HepG2 (cell line): Measurements from ENCODE around the gene GDPGP1. TPM values are rescaled to one million over a fixed set of nuclear protein-coding genes. Genes with fewer than 3 reads are reported as not detected.
A peak's percentile ranks its signal among the peaks of the same experiment; 100 is the strongest.

Source experiments
- ATAC-seq: fragments of 200-7000 bp; cut with Tn5 transposase; 3 replicates; pipeline ENCODE4 v1.9.1; 2020; ENCODE audit warnings: mild to moderate bottlenecking, moderate library complexity
- BruUV-seq: library from RNA; stranded (reverse); fragments of 400-500 nt; replicated peaks from 2 replicates; lab custom pipeline; 2021; lab: Mats Ljungman, UMichigan
- CTCF ChIA-PET: fragments of 300-600 bp; formaldehyde crosslinking; extraction: SDS; loops from one replicate; lab custom pipeline; 2021; ENCODE audit warnings: low total read pairs, inconsistent platforms, low intra/inter-chr PET ratio; lab: Yijun Ruan, JAX
- POLR2A ChIA-PET: fragments of 350-600 bp; sonication (Branson Sonifier 250); formaldehyde crosslinking; loops from one replicate; lab custom pipeline; 2020; ENCODE audit warnings: antibody characterized with exemption, inconsistent platforms; lab: Yijun Ruan, JAX
- DNase-seq: peaks from one replicate; pipeline ENCODE4 v3.0.0-alpha.2; 2015; ENCODE audit warnings: low spot score
- FAIRE-seq: peaks from 3 replicates; lab custom pipeline; 2011; peaks lifted over from hg19 to GRCh38; lab: Jason Lieb, UNC
- H2AFZ ChIP-seq: one replicate; pipeline ENCODE4 v1.6.1; 2011; ENCODE audit warnings: low read length, inconsistent platforms
- H3K27ac ChIP-seq: fragments of 300-600 bp; 3 replicates; pipeline ENCODE4 v1.8.0; 2011; ENCODE audit warnings: mixed run types, mild to moderate bottlenecking, mixed read lengths, low read length, inconsistent platforms; ENCODE audit not compliant: insufficient read depth; ENCODE audit errors: extremely low read length
- H3K27me3 ChIP-seq, 2 experiments: fragments of 200-600 bp in 1 of 2; 2 replicates in 1 of 2; 3 replicates in 1 of 2; pipeline versions ENCODE4 v1.6.0 to v1.8.0; 2011; ENCODE audit warnings: low read length in 2 of 2, mild to moderate bottlenecking in 2 of 2, moderate library complexity in 2 of 2, inconsistent platforms in 1 of 2; ENCODE audit not compliant: insufficient read depth in 2 of 2, control insufficient read depth in 1 of 2
- H3K36me3 ChIP-seq, 2 experiments: fragments of 200-600 bp in 1 of 2; replicated peaks in 1 of 2; 2 replicates in 1 of 2; 3 replicates in 1 of 2; pipeline versions ENCODE4 v1.5.1 to v1.8.0; 2011; ENCODE audit warnings: low read length in 2 of 2, inconsistent platforms in 1 of 2; ENCODE audit not compliant: insufficient read depth in 2 of 2, control insufficient read depth in 1 of 2
- H3K4me1 ChIP-seq: 2 replicates; pipeline ENCODE4 v1.5.1; 2012; ENCODE audit warnings: low read length, inconsistent platforms; ENCODE audit not compliant: insufficient read depth
- H3K4me2 ChIP-seq: 2 replicates; pipeline ENCODE4 v1.6.0; 2011; ENCODE audit warnings: low read depth, low read length, inconsistent platforms
- H3K4me3 ChIP-seq, 3 experiments: fragments of 200-600 bp in 1 of 3; sonication (generic), shearing (Covaris generic) in 1 of 3; replicated peaks in 1 of 3; 2 replicates each; pipeline ENCODE4 v1.5.1; 2011 to 2016; ENCODE audit warnings: low read length in 3 of 3, inconsistent platforms in 2 of 3, low read depth in 2 of 3, mild to moderate bottlenecking in 2 of 3, control low read depth in 1 of 3, mixed read lengths in 1 of 3; ENCODE audit not compliant: insufficient read depth in 1 of 3
- H3K79me2 ChIP-seq: one replicate; pipeline ENCODE4 v1.6.1; 2011; ENCODE audit warnings: low read length, inconsistent platforms; ENCODE audit not compliant: insufficient read depth
- H3K9ac ChIP-seq: 2 replicates; pipeline ENCODE4 v1.6.0; 2011; ENCODE audit warnings: mild to moderate bottlenecking, low read depth, low read length, inconsistent platforms; ENCODE audit not compliant: insufficient read depth
- H3K9me3 ChIP-seq: 2 replicates; pipeline ENCODE4 v1.5.1; 2012; ENCODE audit warnings: mild to moderate bottlenecking, low read length
- H4K20me1 ChIP-seq: 2 replicates; pipeline ENCODE4 v1.6.0; 2011; ENCODE audit warnings: inconsistent platforms, mild to moderate bottlenecking, low read length, moderate library complexity; ENCODE audit not compliant: insufficient read depth
- DBP ChIP-seq: sonication (generic); formaldehyde crosslinking; IDR thresholded peaks from 2 replicates; pipeline ENCODE4 v1.4.0; 2020; ENCODE audit warnings: missing genetic modification reagents; ENCODE audit errors: not compliant biosample characterization
- GATAD2A ChIP-seq: IDR thresholded peaks from 2 replicates; pipeline ENCODE4 v1.6.1; 2016
- HDAC1 ChIP-seq: sonication (generic); formaldehyde crosslinking; IDR thresholded peaks from 2 replicates; pipeline ENCODE4 v1.5.1; 2020; ENCODE audit warnings: mild to moderate bottlenecking, missing genetic modification reagents
- IRX3 ChIP-seq: sonication (generic); formaldehyde crosslinking; IDR thresholded peaks from 2 replicates; pipeline ENCODE4 v1.8.1; 2023; ENCODE audit warnings: mild to moderate bottlenecking, low read depth, missing genetic modification reagents, borderline replicate concordance
- MATR3 ChIP-seq: sonication (generic); formaldehyde crosslinking; IDR thresholded peaks from 2 replicates; pipeline ENCODE4 v1.4.0; 2020; ENCODE audit warnings: missing genetic modification reagents
- SIN3A ChIP-seq: IDR thresholded peaks from 2 replicates; pipeline ENCODE4 v1.6.1; 2011; ENCODE audit warnings: low read depth, mild to moderate bottlenecking, control low read depth, low read length, borderline replicate concordance
- SOX5 ChIP-seq: IDR thresholded peaks from 2 replicates; pipeline ENCODE4 v1.6.1; 2016; ENCODE audit warnings: borderline replicate concordance
- TCF12 ChIP-seq, 2 experiments: fragments of 450-650 bp in 1 of 2; sonication (generic) in 1 of 2; formaldehyde crosslinking in 1 of 2; IDR thresholded peaks; 2 replicates each; pipeline versions ENCODE4 v1.6.1 to v1.8.0; 2017 to 2022; ENCODE audit warnings: antibody characterized with exemption in 1 of 2, mild to moderate bottlenecking in 1 of 2, missing genetic modification reagents in 1 of 2, moderate library complexity in 1 of 2
- TFDP1 ChIP-seq: IDR thresholded peaks from 2 replicates; pipeline ENCODE4 v1.6.1; 2016; ENCODE audit warnings: missing compliant biosample characterization, missing genetic modification reagents, borderline replicate concordance
- ZFP62 ChIP-seq: sonication (generic); formaldehyde crosslinking; IDR thresholded peaks from 2 replicates; pipeline ENCODE4 v1.4.0; 2020; ENCODE audit warnings: missing genetic modification reagents
- ZNF460 ChIP-seq: sonication (generic); formaldehyde crosslinking; IDR thresholded peaks from 2 replicates; pipeline ENCODE4 v1.5.1; 2020; ENCODE audit warnings: missing genetic modification reagents, mild to moderate bottlenecking, borderline replicate concordance
- ZNF644 ChIP-seq: IDR thresholded peaks from 2 replicates; pipeline ENCODE4 v1.6.1; 2016; ENCODE audit warnings: low read depth
- WGBS: methylation state at CpG from one replicate; pipeline ENCODE4 v1.1.6; 2017; ENCODE audit warnings: low lambda C conversion rate; 5-methylcytosine and 5-hydroxymethylcytosine counted together
- in situ Hi-C: cut with HindIII; loops from 2 replicates; pipeline ENCODE4 v1.10.0; 2017; ENCODE audit warnings: low pct_unique_long_range_greater_than_20kb; ENCODE audit not compliant: extremely low pct_ligation_motif_present
- intact Hi-C: fragments of 100-400 bp; cut with micrococcal nuclease; formaldehyde crosslinking; loops from one replicate; pipeline ENCODE4 v1.10.0; 2022; ENCODE audit not compliant: unreplicated experiment
- polyA plus RNA-seq, 8 experiments: library from polyadenylated mRNA; depleted of rRNA in 3 of 8; stranded (reverse) in 7 of 8; unstranded in 1 of 8; fragments of >200 nt; fragmentation: Illumina TruSeq in 4 of 8; extraction: Trizol in 4 of 8; gene quantifications; 2 replicates each; pipeline versions ENCODE4 v1.2.1 to v1.2.3, GENCODE V29; 2011 to 2016; ENCODE audit warnings: low read depth in 4 of 8, missing spikeins in 1 of 8, mixed read lengths in 1 of 8; ENCODE audit not compliant: insufficient read depth in 1 of 8
- total RNA-seq, 5 experiments: library from RNA; depleted of rRNA; stranded (reverse); fragments of >200 nt; fragmentation: Illumina TruSeq; extraction: Trizol; gene quantifications; 2 replicates each; pipeline ENCODE4 v1.2.3, GENCODE V29; 2016; ENCODE audit warnings: low read depth in 1 of 5

GDPGP1 gene
- total and polyA plus RNA-seq, 2 of the 13 experiments (the other 11 are each of a cell fraction or from before 2014, with no cell fraction given): 1.5 to 4.3 TPM

- TF ChIP-seq SOX5 (CRISPR knock-in tag) (0 out of 2 replicates have a peak, but pooled peaks have one; percentile 4), SIN3A (peak; percentile 75; the same call in 1 of the 2 replicates), HDAC1 (peak; percentile 59), TCF12 (IDR thresholded peaks at IDR 0.05) (no peak), TCF12 (CRISPR knock-in tag; IDR thresholded peaks at IDR 0.05) (peak; percentile 76)
- TF ChIP-seq, all 625 proteins: peak for 211
These were observed 468 bp upstream of the GDPGP1 start, which contains the start of gene CIB1 (continued) for GRCh38 chr15:90233387-90234095.

GRCh38 chr15:90239371-90239770 is 5.4 kb downstream of the GDPGP1 start:
- BruUV-seq: no TSS peak
- no peaks in the 10 kb centered on the region; a peak in 1 of 5 replicates for H3K27me3 ChIP-seq
- FAIRE-seq: no peak
- ATAC-seq: no peak
- 90% methylated on average over 3 of the region's 3 CpGs for WGBS
- no peak overlapping the region for H3K4me2 ChIP-seq
- no peak overlapping the region for H2AFZ ChIP-seq
- no peaks in the 10 kb centered on the region for H4K20me1 ChIP-seq
- no peak for TF ChIP-seq ZNF644 (CRISPR knock-in tag)
- no peak for TF ChIP-seq IRX3 (CRISPR knock-in tag)
- TF ChIP-seq GATAD2A (CRISPR knock-in tag): no peak
- TF ChIP-seq TFDP1 (CRISPR knock-in tag): no peak
- TF ChIP-seq DBP (CRISPR knock-in tag): no peak
- no peak for TF ChIP-seq ZNF460 (CRISPR knock-in tag)
- no peak for TF ChIP-seq MATR3 (CRISPR knock-in tag)
- TF ChIP-seq ZFP62 (CRISPR knock-in tag): no peak
- H3K36me3 ChIP-seq: peaks cover 0 to 12% of the 10 kb centered on the region in 2 experiments; a peak in 2 of 5 replicates
- no peaks in the 10 kb centered on the region for H3K79me2 ChIP-seq
- POLR2A ChIA-PET: interaction anchor here (3.3 kb wide), 1 partner anchor 9 kb away, joined by 12 read pairs; the partner anchor contains the start of gene TTLL13
- no peaks in the 10 kb centered on the region for H3K9me3 ChIP-seq
- no peak for DNase-seq
- no peak overlapping the region for H3K9ac ChIP-seq
- no peak overlapping the region for H3K27ac ChIP-seq
- intact Hi-C loops (no loop called here), in situ Hi-C loops (no loop called here)
- H3K4me1 ChIP-seq: peaks cover 21% of the 10 kb centered on the region
- CTCF ChIA-PET: no interaction called here
- no peak overlapping the region for H3K4me3 ChIP-seq
